ENCODE measurements around the gene NTRK2.

- TF ChIP-seq POLR2AphosphoS5 (IDR thresholded peaks at IDR 0.05; ENCODE audit: low read depth, low read length) (no peak), CTCF (IDR thresholded peaks at IDR 0.05 in 2 of 3, conservative IDR thresholded peaks at IDR 0.05 in 1 of 3; ENCODE audit: borderline replicate concordance in 1 of 3, insufficient read depth in 1 of 3, low read depth in 2 of 3, low read length in 2 of 3) (no peak), ELF1 (IDR thresholded peaks at IDR 0.05; ENCODE audit: borderline replicate concordance, low read depth) (no peak), EZH2 (IDR thresholded peaks at IDR 0.05) (no peak), ZNF274 (IDR thresholded peaks at IDR 0.05; ENCODE audit: low read depth, low read length) (no peak), YY1 (IDR thresholded peaks at IDR 0.05; ENCODE audit: extremely low read depth, insufficient replicate concordance, low read depth, low read length) (no peak), POLR2A (IDR thresholded peaks at IDR 0.05; ENCODE audit: borderline replicate concordance, extremely low read depth, insufficient read depth, insufficient read length) (no peak), RAD21 (IDR thresholded peaks at IDR 0.05; ENCODE audit: low read depth) (no peak)
- TF ChIP-seq, protein P1, sequence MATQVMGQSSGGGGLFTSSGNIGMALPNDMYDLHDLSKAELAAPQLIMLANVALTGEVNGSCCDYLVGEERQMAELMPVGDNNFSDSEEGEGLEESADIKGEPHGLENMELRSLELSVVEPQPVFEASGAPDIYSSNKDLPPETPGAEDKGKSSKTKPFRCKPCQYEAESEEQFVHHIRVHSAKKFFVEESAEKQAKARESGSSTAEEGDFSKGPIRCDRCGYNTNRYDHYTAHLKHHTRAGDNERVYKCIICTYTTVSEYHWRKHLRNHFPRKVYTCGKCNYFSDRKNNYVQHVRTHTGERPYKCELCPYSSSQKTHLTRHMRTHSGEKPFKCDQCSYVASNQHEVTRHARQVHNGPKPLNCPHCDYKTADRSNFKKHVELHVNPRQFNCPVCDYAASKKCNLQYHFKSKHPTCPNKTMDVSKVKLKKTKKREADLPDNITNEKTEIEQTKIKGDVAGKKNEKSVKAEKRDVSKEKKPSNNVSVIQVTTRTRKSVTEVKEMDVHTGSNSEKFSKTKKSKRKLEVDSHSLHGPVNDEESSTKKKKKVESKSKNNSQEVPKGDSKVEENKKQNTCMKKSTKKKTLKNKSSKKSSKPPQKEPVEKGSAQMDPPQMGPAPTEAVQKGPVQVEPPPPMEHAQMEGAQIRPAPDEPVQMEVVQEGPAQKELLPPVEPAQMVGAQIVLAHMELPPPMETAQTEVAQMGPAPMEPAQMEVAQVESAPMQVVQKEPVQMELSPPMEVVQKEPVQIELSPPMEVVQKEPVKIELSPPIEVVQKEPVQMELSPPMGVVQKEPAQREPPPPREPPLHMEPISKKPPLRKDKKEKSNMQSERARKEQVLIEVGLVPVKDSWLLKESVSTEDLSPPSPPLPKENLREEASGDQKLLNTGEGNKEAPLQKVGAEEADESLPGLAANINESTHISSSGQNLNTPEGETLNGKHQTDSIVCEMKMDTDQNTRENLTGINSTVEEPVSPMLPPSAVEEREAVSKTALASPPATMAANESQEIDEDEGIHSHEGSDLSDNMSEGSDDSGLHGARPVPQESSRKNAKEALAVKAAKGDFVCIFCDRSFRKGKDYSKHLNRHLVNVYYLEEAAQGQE (IDR thresholded peaks at IDR 0.05; ENCODE audit: low read depth): no peak
- TF ChIP-seq, protein P2, sequence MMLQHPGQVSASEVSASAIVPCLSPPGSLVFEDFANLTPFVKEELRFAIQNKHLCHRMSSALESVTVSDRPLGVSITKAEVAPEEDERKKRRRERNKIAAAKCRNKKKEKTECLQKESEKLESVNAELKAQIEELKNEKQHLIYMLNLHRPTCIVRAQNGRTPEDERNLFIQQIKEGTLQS (IDR thresholded peaks at IDR 0.05): no peak
Observed at GRCh38 chr9:84811072-84811750, 141.7 kb downstream of the NTRK2 start.

Measured in HCT116 (cell line).